Natural killer cell (primary cell): Measurements from ENCODE around the gene PRRC2C. TPM values are rescaled to one million over a fixed set of nuclear protein-coding genes. Genes with fewer than 3 reads are reported as not detected.
"Not testable (repeated sequence)": the region's sequence is repeated elsewhere in the genome, so short reads cannot be mapped to it uniquely, and the experiment has no call there.

Experiments used
- ATAC-seq, 3 donors: fragments of 150-1000 bp in 2 of 3; fragments of 200-7000 bp in 1 of 3; cut with Tn5 transposase; 1 replicate in 1 of 3; 2 replicates in 2 of 3; pipeline ENCODE4 v1.10.0; 2021; ENCODE audit warnings: mild to moderate bottlenecking in 2 of 3, moderate library complexity in 2 of 3
- DNase-seq, 2 donors: peaks; one replicate each; pipeline versions ENCODE4 v3.0.0 to v3.0.0-alpha.2; 2013 to 2021; ENCODE audit warnings: mixed read lengths in 1 of 2
- H3K27ac ChIP-seq: one replicate; pipeline ENCODE4 v1.5.1; 2013; ENCODE audit warnings: mild to moderate bottlenecking, low read length
- H3K27me3 ChIP-seq: one replicate; pipeline ENCODE4 v1.6.1; 2013; ENCODE audit warnings: low read length; ENCODE audit not compliant: control insufficient read depth, insufficient read depth
- H3K36me3 ChIP-seq: one replicate; pipeline ENCODE4 v1.6.1; 2013; ENCODE audit warnings: low read length; ENCODE audit not compliant: control insufficient read depth, insufficient read depth
- H3K4me1 ChIP-seq: one replicate; pipeline ENCODE4 v1.6.1; 2013; ENCODE audit warnings: low read length; ENCODE audit not compliant: control insufficient read depth, insufficient read depth
- H3K4me3 ChIP-seq: one replicate; pipeline ENCODE4 v1.5.1; 2013; ENCODE audit warnings: low read length
- H3K9me3 ChIP-seq: one replicate; pipeline ENCODE4 v1.6.1; 2013; ENCODE audit warnings: low read length; ENCODE audit not compliant: control insufficient read depth, insufficient read depth
- H3K27ac Mint-ChIP-seq, 2 donors: one replicate each; pipeline ENCODE4 v1.8.0; 2022; ENCODE audit warnings: mild to moderate bottlenecking in 2 of 2, mixed read lengths in 2 of 2, moderate library complexity in 1 of 2
- H3K27me3 Mint-ChIP-seq, 2 donors: one replicate each; pipeline ENCODE4 v1.8.0; 2022; ENCODE audit warnings: low read depth in 2 of 2, mixed read lengths in 2 of 2
- H3K36me3 Mint-ChIP-seq: one replicate; pipeline ENCODE4 v1.8.0; 2022; ENCODE audit warnings: mixed read lengths
- H3K4me1 Mint-ChIP-seq, 2 donors: one replicate each; pipeline ENCODE4 v1.8.0; 2022; ENCODE audit warnings: mixed read lengths in 2 of 2
- H3K4me3 Mint-ChIP-seq: one replicate; pipeline ENCODE4 v1.8.0; 2022; ENCODE audit warnings: mild to moderate bottlenecking, moderate library complexity, mixed read lengths
- H3K9me3 Mint-ChIP-seq, 2 donors: one replicate each; pipeline ENCODE4 v1.8.0; 2022; ENCODE audit warnings: mixed read lengths in 2 of 2
- CTCF ChIP-seq: fragments of 200-600 bp; IDR thresholded peaks from one replicate; pipeline ENCODE4 v1.8.0; 2022; ENCODE audit warnings: antibody characterized with exemption
- WGBS: methylation state at CpG from one replicate; pipeline ENCODE4 v1.1.7; 2013; ENCODE audit warnings: missing lambda C conversion rate; ENCODE audit not compliant: insufficient coverage; 5-methylcytosine and 5-hydroxymethylcytosine counted together
- intact Hi-C: fragments of 100-400 bp; cut with micrococcal nuclease; formaldehyde crosslinking; loops from one replicate; pipeline ENCODE4 v1.14.2; 2022
- total RNA-seq, 4 donors: library from RNA; stranded (reverse); fragments of 120-200 nt in 1 of 4; gene quantifications; one replicate each; pipeline versions ENCODE4 v1.2.3 to v1.2.4, GENCODE V29; 2013 to 2022

PRRC2C gene
- total RNA-seq, 3 donors from 2014 or later (not counting 1 experiment from before 2014, with no cell fraction given) = 330 to 355 (median 353) TPM

GRCh38 chr1:171600862-171601261, 115.5 kb downstream of the PRRC2C start:
- no peak for TF ChIP-seq CTCF
- Mint-ChIP-seq H3K4me1 (peaks cover 6 to 15% of the 10 kb centered on the region in 2 donors), H3K36me3 (no peaks in the 10 kb centered on the region), H3K4me3 (no peak overlapping the region), H3K27me3 (no peaks in the 10 kb centered on the region), H3K9me3 (no peaks in the 10 kb centered on the region), H3K27ac (no peak overlapping the region)
- no peak for DNase-seq
- no peak overlapping the region for H3K27ac ChIP-seq
- H3K27me3 ChIP-seq = no peaks in the 10 kb centered on the region
- no peak for ATAC-seq
- 96% methylated on average over 13 of the region's 13 CpGs for WGBS
- H3K4me3 ChIP-seq = no peak overlapping the region
- no peaks in the 10 kb centered on the region for H3K9me3 ChIP-seq
- intact Hi-C loops = no loop called here
- H3K4me1 ChIP-seq = no peaks in the 10 kb centered on the region
- H3K36me3 ChIP-seq = no peaks in the 10 kb centered on the region

- ATAC-seq, intact Hi-C loops, DNase-seq, H3K27ac Mint-ChIP-seq, H3K27me3 Mint-ChIP-seq, H3K4me3 Mint-ChIP-seq, H3K9me3 ChIP-seq, H3K4me1 ChIP-seq, H3K4me1 Mint-ChIP-seq, H3K36me3 ChIP-seq, H3K27ac ChIP-seq, H3K36me3 Mint-ChIP-seq, H3K27me3 ChIP-seq, H3K9me3 Mint-ChIP-seq, H3K4me3 ChIP-seq: not testable (repeated sequence)
- WGBS = 96% methylated on average over 5 of the region's 6 CpGs
Measured at GRCh38 chr1:171603042-171603441, 117.7 kb downstream of the PRRC2C start.

- Histone ChIP-seq H3K4me1 (no peaks in the 10 kb centered on the region), H3K27ac (no peak overlapping the region), H3K27me3 (no peaks in the 10 kb centered on the region), H3K36me3 (no peaks in the 10 kb centered on the region), H3K9me3 (no peaks in the 10 kb centered on the region), H3K4me3 (no peak overlapping the region)
- ATAC-seq = no peak
- H3K27ac Mint-ChIP-seq = no peak overlapping the region
- no peak overlapping the region for H3K4me3 Mint-ChIP-seq
- H3K9me3 Mint-ChIP-seq = no peaks in the 10 kb centered on the region
- intact Hi-C loops = no loop called here
- peaks cover 0 to under 1% of the 10 kb centered on the region in 2 donors for H3K4me1 Mint-ChIP-seq
- no peak for TF ChIP-seq CTCF
- 86% methylated on average over 7 of the region's 10 CpGs for WGBS
- H3K27me3 Mint-ChIP-seq = no peaks in the 10 kb centered on the region
- H3K36me3 Mint-ChIP-seq = no peaks in the 10 kb centered on the region
- no peak for DNase-seq
Measured at GRCh38 chr1:171606402-171606941, 121.1 kb downstream of the PRRC2C start.

- Histone ChIP-seq H3K4me1 (no peaks in the 10 kb centered on the region), H3K9me3 (no peaks in the 10 kb centered on the region), H3K27me3 (no peaks in the 10 kb centered on the region), H3K4me3 (no peak overlapping the region), H3K27ac (no peak overlapping the region), H3K36me3 (no peaks in the 10 kb centered on the region)
- no peaks in the 10 kb centered on the region for H3K27me3 Mint-ChIP-seq
- 80% methylated on average over 2 of the region's 2 CpGs for WGBS
- TF ChIP-seq CTCF = no peak
- no peaks in the 10 kb centered on the region for H3K9me3 Mint-ChIP-seq
- H3K4me3 Mint-ChIP-seq = no peak overlapping the region
- DNase-seq (no peak), ATAC-seq (no peak)
- H3K4me1 Mint-ChIP-seq = no peaks in the 10 kb centered on the region
- intact Hi-C loops = no loop called here
- H3K36me3 Mint-ChIP-seq = no peaks in the 10 kb centered on the region
- H3K27ac Mint-ChIP-seq = no peak overlapping the region
Measured at GRCh38 chr1:171610385-171610784, 125.1 kb downstream of the PRRC2C start.
